Measurements from ENCODE around the gene PCLO. TPM values are rescaled to one million over a fixed set of nuclear protein-coding genes. Genes with fewer than 3 reads are reported as not detected.
A peak's percentile ranks its signal among the peaks of the same experiment; 100 is the strongest.

The PCLO gene
- total and polyA plus RNA-seq, 9 of the 15 experiments (the other 6 are each of a cell fraction or from before 2014, with no cell fraction given) = under 0.01 to 0.01 TPM; not detected in 7

DNA sequence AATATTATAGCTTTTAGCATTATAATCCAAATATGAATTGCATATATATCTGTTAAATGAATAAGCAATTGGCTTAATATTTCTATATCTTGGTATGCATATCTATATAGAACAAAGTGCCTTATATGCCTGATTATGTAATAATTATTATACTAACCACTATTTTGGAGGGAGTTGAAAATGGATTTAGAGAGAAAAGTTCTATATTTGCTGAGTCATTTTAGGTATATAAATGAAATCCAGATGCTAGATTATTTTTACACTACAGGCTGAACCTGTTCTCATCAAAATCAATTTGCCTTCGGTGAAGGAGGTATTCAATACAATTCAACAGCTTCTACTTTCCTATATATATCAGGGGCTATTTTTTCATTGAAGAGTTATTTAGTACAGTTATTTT is 276.4 kb downstream of the PCLO start (continued):
- TF ChIP-seq, protein P1, sequence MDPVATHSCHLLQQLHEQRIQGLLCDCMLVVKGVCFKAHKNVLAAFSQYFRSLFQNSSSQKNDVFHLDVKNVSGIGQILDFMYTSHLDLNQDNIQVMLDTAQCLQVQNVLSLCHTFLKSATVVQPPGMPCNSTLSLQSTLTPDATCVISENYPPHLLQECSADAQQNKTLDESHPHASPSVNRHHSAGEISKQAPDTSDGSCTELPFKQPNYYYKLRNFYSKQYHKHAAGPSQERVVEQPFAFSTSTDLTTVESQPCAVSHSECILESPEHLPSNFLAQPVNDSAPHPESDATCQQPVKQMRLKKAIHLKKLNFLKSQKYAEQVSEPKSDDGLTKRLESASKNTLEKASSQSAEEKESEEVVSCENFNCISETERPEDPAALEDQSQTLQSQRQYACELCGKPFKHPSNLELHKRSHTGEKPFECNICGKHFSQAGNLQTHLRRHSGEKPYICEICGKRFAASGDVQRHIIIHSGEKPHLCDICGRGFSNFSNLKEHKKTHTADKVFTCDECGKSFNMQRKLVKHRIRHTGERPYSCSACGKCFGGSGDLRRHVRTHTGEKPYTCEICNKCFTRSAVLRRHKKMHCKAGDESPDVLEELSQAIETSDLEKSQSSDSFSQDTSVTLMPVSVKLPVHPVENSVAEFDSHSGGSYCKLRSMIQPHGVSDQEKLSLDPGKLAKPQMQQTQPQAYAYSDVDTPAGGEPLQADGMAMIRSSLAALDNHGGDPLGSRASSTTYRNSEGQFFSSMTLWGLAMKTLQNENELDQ (CRISPR knock-in tag; IDR thresholded peaks at IDR 0.05; ENCODE audit: borderline replicate concordance) = no peak
- TF ChIP-seq MAFF (IDR thresholded peaks at IDR 0.05; ENCODE audit: low read length) = peak; percentile 21; the same call in 1 of the 2 replicates
- no peak for TF ChIP-seq GABPA (tag; conservative IDR thresholded peaks at IDR 0.05; ENCODE audit: low read depth)

DNA sequence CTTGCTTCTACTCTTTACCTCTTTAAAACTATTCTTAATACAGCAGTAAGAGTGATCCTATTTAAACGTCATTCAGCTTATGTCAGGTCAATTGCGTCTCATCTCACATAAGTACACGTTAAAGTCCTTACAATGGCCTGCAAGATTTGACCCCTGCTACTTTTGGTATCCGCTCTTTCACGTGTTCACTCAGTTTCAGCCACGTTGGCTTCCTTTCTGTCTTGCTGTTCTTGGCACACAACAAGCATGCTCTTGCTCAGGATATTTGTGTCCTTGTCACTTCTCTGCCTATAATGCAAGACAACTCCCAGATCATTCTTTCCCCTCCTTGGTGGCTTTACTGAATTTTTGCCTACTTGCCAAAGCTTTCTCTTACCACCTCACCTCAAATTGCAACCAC is 296.8 kb downstream of the PCLO start:
- Histone ChIP-seq H3K27ac (ENCODE audit: extremely low read depth, low read depth, low read length) (no peak overlapping the region), H3K4me3 (no peak overlapping the region), H3K9me1 (ENCODE audit: control insufficient read depth, insufficient read depth, low read length) (no peaks in the 10 kb centered on the region), H3K9ac (ENCODE audit: insufficient read depth in 1 of 2, low read depth in 2 of 2, low read length in 2 of 2) (no peak overlapping the region), H3K27me3 (ENCODE audit: control insufficient read depth in 2 of 2, insufficient read depth in 2 of 2, low read length in 2 of 2) (no peaks in the 10 kb centered on the region), H3K4me1 (replicated peaks in 1 of 2; ENCODE audit: control insufficient read depth in 2 of 2, insufficient read depth in 2 of 2, low read length in 2 of 2) (no peaks in the 10 kb centered on the region), H3K4me2 (ENCODE audit: insufficient read depth, low read length) (no peak overlapping the region), H3K36me3 (ENCODE audit: control insufficient read depth, insufficient read depth, low read length) (no peaks in the 10 kb centered on the region), H3K79me2 (ENCODE audit: control insufficient read depth, insufficient read depth, low read length) (no peaks in the 10 kb centered on the region), H3K9me3 (replicated peaks; ENCODE audit: control insufficient read depth, insufficient read depth, low read depth, low read length) (no peaks in the 10 kb centered on the region), H4K20me1 (replicated peaks; ENCODE audit: control insufficient read depth, insufficient read depth, low read length) (no peaks in the 10 kb centered on the region), H2AFZ (ENCODE audit: low read depth, low read length) (no peak overlapping the region)
- TF ChIP-seq PML (IDR thresholded peaks at IDR 0.05; ENCODE audit: low read length) (no peak), TAL1 (IDR thresholded peaks at IDR 0.05) (no peak)
- TF ChIP-seq, protein P2, sequence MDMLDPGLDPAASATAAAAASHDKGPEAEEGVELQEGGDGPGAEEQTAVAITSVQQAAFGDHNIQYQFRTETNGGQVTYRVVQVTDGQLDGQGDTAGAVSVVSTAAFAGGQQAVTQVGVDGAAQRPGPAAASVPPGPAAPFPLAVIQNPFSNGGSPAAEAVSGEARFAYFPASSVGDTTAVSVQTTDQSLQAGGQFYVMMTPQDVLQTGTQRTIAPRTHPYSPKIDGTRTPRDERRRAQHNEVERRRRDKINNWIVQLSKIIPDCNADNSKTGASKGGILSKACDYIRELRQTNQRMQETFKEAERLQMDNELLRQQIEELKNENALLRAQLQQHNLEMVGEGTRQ (CRISPR knock-in tag; IDR thresholded peaks at IDR 0.05) = no peak
- no peak for ATAC-seq
- ChIA-PET CTCF (ENCODE audit: low intra/inter-chr PET ratio) (no interaction called here), POLR2A (no interaction called here)
- FAIRE-seq = no peak
- in situ Hi-C loops (cut with MboI) = no loop called here
- intact Hi-C loops (cut with micrococcal nuclease) = no loop called here
- 0% methylated on average over 6 of the region's 6 CpGs for WGBS (ENCODE audit: insufficient coverage, low coverage, missing lambda C conversion rate)
- no peak for DNase-seq (ENCODE audit: extremely low read depth in 1 of 4, low spot score in 3 of 4)
- no TSS peak for BruUV-seq (replicated peaks)
